ENCODE data around the gene MOGAT1.

MOGAT1 gene, protein sequence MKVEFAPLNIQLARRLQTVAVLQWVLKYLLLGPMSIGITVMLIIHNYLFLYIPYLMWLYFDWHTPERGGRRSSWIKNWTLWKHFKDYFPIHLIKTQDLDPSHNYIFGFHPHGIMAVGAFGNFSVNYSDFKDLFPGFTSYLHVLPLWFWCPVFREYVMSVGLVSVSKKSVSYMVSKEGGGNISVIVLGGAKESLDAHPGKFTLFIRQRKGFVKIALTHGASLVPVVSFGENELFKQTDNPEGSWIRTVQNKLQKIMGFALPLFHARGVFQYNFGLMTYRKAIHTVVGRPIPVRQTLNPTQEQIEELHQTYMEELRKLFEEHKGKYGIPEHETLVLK

DNA sequence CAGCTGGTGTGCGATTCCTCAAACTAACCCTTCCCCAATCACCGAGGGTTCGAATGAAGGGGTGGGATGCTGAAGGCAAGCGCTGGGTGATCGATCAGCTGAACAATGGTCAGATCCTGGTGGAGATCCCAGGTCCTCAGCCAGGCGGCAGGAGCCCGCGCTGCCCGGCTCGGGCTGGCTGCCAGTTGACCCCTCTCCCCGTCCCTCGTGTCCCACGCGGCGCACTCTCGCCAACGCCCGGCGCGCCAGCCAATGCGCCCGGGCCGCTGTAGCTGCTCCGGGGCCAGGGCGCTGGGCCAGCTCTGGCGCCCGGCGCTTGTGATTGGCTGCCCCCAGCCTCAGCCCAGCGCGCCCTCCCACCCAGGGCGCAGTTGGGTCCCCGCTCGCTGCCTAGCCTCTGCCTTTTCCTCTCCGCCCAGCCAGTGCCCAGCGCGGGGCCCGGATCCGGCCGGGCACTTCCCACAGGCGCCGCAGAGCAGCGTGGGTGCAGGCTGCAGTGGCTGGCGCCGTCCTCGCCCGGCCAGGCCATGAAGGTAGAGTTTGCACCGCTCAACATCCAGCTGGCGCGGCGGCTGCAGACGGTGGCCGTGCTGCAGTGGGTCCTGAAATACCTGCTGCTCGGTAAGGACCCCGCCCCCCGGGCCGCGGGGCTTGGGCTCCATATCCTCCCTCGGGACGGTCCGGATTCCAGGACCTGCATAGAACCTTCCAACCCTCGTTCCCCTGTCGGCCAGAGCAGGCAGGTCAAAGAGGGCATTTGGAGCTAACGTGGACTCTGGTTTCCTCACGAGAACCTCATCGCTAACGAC, at the start of gene MOGAT1:
Gene MOGAT1 (plus strand): TSS at position 400 of the 809 bp plus-strand sequence. CDS start 128 bp downstream, at position 528.
- peak; percentile 31 for DNase-seq

GRCh38 chr2:222621893-222622292, 49.6 kb upstream of the MOGAT1 start:
- no peak for DNase-seq

DNA sequence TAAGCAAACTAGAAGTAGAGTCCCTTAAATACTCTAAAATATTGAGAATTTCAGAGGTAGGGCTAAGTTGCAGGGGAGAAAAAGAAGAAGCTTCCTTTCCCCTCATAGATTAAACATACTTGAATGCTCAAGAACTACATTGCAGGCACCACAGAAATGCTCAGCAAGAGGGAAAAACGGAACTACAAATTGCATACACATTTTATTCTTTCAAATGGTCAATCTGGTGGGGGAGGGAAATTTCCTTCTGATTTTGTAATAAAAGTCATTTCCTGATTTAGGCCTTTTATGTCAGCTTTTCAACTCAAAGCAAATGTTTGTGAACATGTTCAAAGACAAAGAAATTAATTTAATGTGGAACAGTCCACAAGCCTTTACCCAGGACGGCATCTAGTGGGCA, 48.5 kb upstream of the MOGAT1 start:
- no peak for DNase-seq

DNA sequence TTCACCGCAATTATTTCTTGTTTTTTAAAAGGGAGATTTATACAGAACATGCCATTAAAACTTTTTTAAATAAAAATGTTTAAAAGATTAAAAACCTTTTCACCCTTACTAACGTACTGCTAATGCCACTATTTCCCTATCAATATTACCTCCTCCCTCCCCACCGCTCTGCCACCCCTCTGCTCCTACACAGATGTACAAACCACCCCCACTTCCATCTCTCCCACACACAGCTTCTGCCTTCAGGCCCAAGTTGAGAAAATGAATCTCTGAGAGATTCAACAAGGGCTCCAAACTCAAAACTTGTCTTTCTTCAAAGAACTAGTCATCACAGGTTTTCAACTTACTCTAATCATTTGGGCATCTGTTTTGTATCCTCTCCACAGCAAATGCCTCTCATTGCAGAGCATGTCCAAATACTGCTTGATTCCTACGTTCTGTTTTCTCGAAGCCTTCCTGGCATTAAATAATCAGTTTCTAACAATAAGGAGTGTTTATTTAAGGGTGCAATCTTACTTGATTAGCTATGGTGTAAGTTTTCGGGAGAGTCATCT, 47.6 kb upstream of the MOGAT1 start:
- no peak for DNase-seq

DNA sequence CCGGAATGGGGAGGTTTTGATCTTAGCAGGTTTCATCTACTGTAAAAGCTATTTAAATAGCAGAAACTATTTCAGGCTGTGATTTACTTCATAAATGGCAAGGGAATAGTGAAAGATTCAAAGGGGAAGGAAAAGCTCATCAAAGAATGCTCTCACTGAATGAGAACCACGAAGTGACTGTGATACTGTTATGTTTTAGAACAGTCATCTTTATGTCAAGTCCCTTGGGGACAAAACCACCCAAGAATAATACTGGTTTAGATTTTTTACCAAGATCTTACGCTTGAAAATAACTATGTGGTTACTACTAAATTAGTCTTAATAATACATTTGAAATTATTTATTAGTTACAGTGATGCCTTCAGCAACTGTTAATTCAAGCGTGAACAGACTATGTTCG, 43.7 kb upstream of the MOGAT1 start:
- no peak for DNase-seq

DNA sequence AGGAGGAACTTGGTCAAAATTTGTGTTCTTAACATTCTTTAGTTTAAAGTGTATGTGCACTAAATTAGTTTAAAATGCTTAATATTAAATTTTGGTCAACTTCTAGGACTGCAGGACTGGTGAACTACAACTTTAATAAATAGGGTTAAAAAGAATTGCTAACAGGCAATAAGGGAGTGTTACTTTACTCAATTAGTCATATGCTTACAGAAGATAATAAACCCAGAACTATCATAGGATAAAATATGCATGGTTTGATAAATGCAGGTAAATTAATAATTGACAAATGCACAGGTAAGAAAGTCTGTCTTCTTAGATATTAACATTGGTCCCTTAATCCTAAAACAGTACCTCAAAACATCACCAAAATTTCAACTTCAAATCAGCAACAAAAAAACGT, 36.2 kb upstream of the MOGAT1 start:
- no peak for DNase-seq

GRCh38 chr2:222637067-222637466, 34.4 kb upstream of the MOGAT1 start:
- DNase-seq = no peak

DNA sequence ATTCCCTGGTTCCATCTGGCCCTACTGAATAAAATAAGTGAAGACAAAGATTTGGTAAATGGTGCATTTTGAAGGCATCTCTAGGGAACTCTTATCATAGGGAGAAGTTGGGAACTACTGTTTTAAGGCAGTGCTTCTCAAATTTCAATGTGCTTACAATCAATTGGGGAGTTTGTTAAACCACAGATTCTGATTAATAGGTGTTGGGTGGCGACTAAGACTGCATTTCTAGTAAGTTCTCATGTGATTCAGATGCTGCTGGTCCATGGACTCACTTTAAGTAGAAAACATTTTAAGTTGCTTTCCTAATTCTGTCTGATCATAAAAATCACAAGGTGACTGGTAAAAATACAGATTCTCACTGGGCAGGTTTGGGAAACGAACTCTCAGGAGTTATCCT, 30.1 kb upstream of the MOGAT1 start:
- DNase-seq = no peak

GRCh38 chr2:222643134-222643533, 28.3 kb upstream of the MOGAT1 start:
- DNase-seq = no peak

DNA sequence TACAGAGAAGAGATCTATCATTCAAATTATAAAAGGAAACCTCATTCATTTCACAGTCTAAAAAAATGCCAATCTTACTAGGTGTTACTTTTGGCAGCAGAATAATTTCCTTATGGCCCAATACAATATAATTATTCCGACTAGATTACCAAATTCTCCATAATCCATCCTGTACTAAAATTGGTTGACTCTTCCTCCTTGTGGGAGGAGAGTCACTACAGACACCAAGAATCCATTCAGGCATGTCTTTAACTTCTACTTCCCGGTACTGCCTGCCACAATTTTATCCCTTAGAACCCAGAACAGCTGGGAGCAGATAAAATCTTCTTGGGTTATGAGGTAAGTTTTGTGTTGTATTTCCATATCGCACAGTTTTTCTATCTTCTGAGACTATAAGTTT, 25.4 kb upstream of the MOGAT1 start:
- no peak for DNase-seq

DNA sequence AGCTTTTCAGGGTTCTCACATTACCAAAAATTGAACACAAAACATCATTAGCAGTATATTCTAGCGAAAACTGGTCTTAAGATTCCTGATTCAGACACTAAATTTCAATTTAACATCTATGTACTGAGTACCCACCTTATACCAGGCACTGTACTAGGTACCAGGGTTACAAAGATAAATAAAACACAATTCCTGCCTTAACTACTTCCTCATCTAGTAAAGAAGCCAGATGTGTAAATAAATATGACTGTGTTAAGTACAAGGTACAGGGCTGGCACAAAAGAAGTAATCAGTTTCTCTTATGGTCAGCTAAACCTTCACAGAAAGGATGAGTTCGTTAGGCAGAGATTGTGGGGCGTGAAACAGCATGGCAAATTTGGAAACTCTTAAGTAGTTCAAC, 21.7 kb upstream of the MOGAT1 start:
- DNase-seq = no peak

GRCh38 chr2:222651718-222652418, 19.6 kb upstream of the MOGAT1 start:
- no peak for DNase-seq

GRCh38 chr2:222652491-222653255, 18.8 kb upstream of the MOGAT1 start:
- no peak for DNase-seq

GRCh38 chr2:222653280-222653679, 18.2 kb upstream of the MOGAT1 start:
- DNase-seq = no peak

GRCh38 chr2:222655787-222656525, 15.5 kb upstream of the MOGAT1 start, which contains the start of gene FARSB:
Gene FARSB, minus strand, starts transcription at chr2:222656092. Its CDS starts 19 bp downstream, at chr2:222656073.
- peak; percentile 97 for DNase-seq

- no peak for DNase-seq
These were observed 14.7 kb upstream of the MOGAT1 start for GRCh38 chr2:222656526-222657446.

DNA sequence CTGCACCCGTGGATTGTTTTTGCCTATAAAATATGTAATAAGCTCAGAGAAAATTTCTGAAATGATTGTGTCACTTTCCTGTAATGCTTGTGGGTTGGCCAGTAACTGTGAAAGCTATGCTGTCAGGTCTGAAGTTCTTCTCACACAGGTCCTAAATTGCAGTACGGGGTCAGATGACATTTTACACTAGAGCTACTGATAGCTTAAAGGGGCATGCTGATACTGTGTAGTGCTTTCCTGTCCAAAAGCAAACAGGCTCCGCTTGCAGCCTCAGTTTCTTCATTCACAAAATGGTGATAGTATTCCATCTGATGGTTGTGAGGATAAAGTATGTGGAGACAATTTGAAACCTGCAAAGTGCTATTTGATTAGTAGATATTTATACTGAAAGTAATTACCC, 8.0 kb upstream of the MOGAT1 start:
- DNase-seq = no peak

GRCh38 chr2:222668494-222669154, 2.8 kb upstream of the MOGAT1 start:
- no peak for DNase-seq

- no peak for DNase-seq
These were observed 2.1 kb upstream of the MOGAT1 start for GRCh38 chr2:222669353-222669752.

Data from NCI-H2171 treated with DMSO at 0.1 percent for 48 hours (cell line).